ENCODE measurements around the gene HTT. TPM values are rescaled to one million over a fixed set of nuclear protein-coding genes. Genes with fewer than 3 reads are reported as not detected.
"Not testable (repeated sequence)": the region's sequence is repeated elsewhere in the genome, so short reads cannot be mapped to it uniquely, and the experiment has no call there.

The HTT gene
- polyA plus RNA-seq, 1 donor from 2014 or later, result 11.5 TPM

DNA sequence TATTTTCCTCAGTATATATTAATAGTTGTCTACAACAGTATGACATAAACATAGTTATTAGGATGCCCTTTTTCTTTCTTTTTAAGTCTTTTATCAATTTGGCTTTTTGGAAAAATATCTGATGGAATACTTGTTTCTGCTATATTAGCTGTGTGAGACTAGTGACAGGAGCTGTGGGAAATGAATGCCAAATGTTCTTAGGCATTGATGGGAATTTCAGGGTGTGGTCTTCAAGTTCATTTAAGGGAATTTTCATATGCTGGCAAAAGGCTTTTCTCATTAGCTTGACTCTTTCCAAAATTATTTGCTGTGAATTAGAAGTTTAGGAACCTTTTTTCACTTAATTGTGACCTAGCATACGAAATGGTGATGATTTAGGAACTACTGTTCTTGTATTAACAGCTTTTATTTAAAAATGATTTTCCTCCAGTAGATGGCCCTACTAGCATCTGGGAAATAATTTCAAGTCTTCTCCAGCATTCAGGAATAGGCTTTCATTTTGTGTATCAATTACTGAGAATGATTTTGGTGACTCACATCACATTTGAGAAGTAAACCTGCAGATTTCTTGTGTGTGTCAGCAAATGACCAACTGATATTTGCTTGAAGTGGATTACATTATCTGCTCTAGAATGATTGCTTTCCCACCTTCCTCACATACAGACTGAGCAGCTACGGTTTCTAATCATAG, 70.9 kb downstream of the HTT start:
- no peak overlapping the region for H2AFZ ChIP-seq (ENCODE audit: low read depth, low read length)
- H3K27me3 ChIP-seq (ENCODE audit: insufficient read depth, low read depth, low read length), result no peaks in the 10 kb centered on the region
- TF ChIP-seq EP300 (conservative IDR thresholded peaks at IDR 0.05; ENCODE audit: poor library complexity, severe bottlenecking) (no peak), SMC3 (conservative IDR thresholded peaks at IDR 0.05; ENCODE audit: poor library complexity) (peak; percentile 58), POLR2AphosphoS5 (IDR thresholded peaks at IDR 0.05) (no peak), MXI1 (conservative IDR thresholded peaks at IDR 0.05; ENCODE audit: poor library complexity, severe bottlenecking) (no peak), EZH2 (IDR thresholded peaks at IDR 0.05; ENCODE audit: borderline replicate concordance, insufficient read depth, low read length, poor library complexity, severe bottlenecking) (no peak), RAD21 (conservative IDR thresholded peaks at IDR 0.05) (peak; percentile 64), TAF1 (IDR thresholded peaks at IDR 0.05; ENCODE audit: low read depth) (no peak)
- TF ChIP-seq, protein P1, sequence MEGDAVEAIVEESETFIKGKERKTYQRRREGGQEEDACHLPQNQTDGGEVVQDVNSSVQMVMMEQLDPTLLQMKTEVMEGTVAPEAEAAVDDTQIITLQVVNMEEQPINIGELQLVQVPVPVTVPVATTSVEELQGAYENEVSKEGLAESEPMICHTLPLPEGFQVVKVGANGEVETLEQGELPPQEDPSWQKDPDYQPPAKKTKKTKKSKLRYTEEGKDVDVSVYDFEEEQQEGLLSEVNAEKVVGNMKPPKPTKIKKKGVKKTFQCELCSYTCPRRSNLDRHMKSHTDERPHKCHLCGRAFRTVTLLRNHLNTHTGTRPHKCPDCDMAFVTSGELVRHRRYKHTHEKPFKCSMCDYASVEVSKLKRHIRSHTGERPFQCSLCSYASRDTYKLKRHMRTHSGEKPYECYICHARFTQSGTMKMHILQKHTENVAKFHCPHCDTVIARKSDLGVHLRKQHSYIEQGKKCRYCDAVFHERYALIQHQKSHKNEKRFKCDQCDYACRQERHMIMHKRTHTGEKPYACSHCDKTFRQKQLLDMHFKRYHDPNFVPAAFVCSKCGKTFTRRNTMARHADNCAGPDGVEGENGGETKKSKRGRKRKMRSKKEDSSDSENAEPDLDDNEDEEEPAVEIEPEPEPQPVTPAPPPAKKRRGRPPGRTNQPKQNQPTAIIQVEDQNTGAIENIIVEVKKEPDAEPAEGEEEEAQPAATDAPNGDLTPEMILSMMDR (IDR thresholded peaks at IDR 0.05; ENCODE audit: poor library complexity, severe bottlenecking), result peak; percentile 63
- TF ChIP-seq, protein P2, sequence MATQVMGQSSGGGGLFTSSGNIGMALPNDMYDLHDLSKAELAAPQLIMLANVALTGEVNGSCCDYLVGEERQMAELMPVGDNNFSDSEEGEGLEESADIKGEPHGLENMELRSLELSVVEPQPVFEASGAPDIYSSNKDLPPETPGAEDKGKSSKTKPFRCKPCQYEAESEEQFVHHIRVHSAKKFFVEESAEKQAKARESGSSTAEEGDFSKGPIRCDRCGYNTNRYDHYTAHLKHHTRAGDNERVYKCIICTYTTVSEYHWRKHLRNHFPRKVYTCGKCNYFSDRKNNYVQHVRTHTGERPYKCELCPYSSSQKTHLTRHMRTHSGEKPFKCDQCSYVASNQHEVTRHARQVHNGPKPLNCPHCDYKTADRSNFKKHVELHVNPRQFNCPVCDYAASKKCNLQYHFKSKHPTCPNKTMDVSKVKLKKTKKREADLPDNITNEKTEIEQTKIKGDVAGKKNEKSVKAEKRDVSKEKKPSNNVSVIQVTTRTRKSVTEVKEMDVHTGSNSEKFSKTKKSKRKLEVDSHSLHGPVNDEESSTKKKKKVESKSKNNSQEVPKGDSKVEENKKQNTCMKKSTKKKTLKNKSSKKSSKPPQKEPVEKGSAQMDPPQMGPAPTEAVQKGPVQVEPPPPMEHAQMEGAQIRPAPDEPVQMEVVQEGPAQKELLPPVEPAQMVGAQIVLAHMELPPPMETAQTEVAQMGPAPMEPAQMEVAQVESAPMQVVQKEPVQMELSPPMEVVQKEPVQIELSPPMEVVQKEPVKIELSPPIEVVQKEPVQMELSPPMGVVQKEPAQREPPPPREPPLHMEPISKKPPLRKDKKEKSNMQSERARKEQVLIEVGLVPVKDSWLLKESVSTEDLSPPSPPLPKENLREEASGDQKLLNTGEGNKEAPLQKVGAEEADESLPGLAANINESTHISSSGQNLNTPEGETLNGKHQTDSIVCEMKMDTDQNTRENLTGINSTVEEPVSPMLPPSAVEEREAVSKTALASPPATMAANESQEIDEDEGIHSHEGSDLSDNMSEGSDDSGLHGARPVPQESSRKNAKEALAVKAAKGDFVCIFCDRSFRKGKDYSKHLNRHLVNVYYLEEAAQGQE (IDR thresholded peaks at IDR 0.05; ENCODE audit: borderline replicate concordance), result no peak

DNA sequence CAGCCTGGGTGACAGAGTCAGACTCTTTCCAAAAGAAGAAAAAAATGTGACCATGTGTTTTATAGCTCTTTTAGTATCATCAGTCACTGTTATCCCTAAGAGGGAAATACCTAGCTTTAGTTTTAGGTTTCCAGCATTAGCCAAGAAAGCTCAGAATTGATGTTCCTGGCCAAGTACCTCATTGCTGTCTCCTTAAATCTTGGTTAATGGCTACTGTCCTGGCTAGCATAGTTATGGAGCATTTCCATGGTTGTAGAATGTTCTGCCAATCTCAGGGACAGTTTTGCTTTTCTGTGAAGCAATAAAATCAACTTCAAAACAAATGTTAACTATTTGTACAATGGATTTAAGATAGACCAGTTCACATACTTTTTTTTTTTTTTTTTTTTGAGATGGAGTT, 74.4 kb downstream of the HTT start:
- no peak for TF ChIP-seq SMC3 (conservative IDR thresholded peaks at IDR 0.05; ENCODE audit: poor library complexity)
- TF ChIP-seq, protein P2 (IDR thresholded peaks at IDR 0.05; ENCODE audit: borderline replicate concordance), result no peak
- no peak for TF ChIP-seq MXI1 (conservative IDR thresholded peaks at IDR 0.05; ENCODE audit: poor library complexity, severe bottlenecking)
- no peak for TF ChIP-seq EP300 (conservative IDR thresholded peaks at IDR 0.05; ENCODE audit: poor library complexity, severe bottlenecking)
- no peak for TF ChIP-seq EZH2 (IDR thresholded peaks at IDR 0.05; ENCODE audit: borderline replicate concordance, insufficient read depth, low read length, poor library complexity, severe bottlenecking)
- TF ChIP-seq, protein P1 (IDR thresholded peaks at IDR 0.05; ENCODE audit: poor library complexity, severe bottlenecking), result no peak
- TF ChIP-seq RAD21 (conservative IDR thresholded peaks at IDR 0.05), result no peak
- TF ChIP-seq TAF1 (IDR thresholded peaks at IDR 0.05; ENCODE audit: low read depth), result no peak
- TF ChIP-seq POLR2AphosphoS5 (IDR thresholded peaks at IDR 0.05), result no peak
- no peak overlapping the region for H3K9ac ChIP-seq (ENCODE audit: low read length)
- H3K36me3 ChIP-seq (ENCODE audit: insufficient read depth, low read length), result peaks cover 8% of the 10 kb centered on the region
- H2AFZ ChIP-seq (ENCODE audit: low read depth, low read length), result no peak overlapping the region
- H3K4me2 ChIP-seq (ENCODE audit: low read length), result no peak overlapping the region
- no peaks in the 10 kb centered on the region for H3K9me3 ChIP-seq (ENCODE audit: low read length)
- H3K27ac ChIP-seq (ENCODE audit: low read length), result no peak overlapping the region
- no peaks in the 10 kb centered on the region for H3K27me3 ChIP-seq (ENCODE audit: insufficient read depth, low read depth, low read length)
- no peaks in the 10 kb centered on the region for H3F3A ChIP-seq (ENCODE audit: insufficient read depth, low read length, poor library complexity, severe bottlenecking)
- no peaks in the 10 kb centered on the region for H3K9me2 ChIP-seq (ENCODE audit: insufficient read depth, low read length)
- no peak overlapping the region for H3K4me3 ChIP-seq (ENCODE audit: low read length)
- no peaks in the 10 kb centered on the region for H3K79me2 ChIP-seq (replicated peaks; ENCODE audit: insufficient read depth, low read length)
- H4K20me1 ChIP-seq (ENCODE audit: insufficient read depth), result no peaks in the 10 kb centered on the region

More for the DNA sequence above, 70.9 kb downstream of the HTT start:
- Histone ChIP-seq H3K4me2 (ENCODE audit: low read length) (no peak overlapping the region), H3K27ac (ENCODE audit: low read length) (no peak overlapping the region), H4K20me1 (ENCODE audit: insufficient read depth) (no peaks in the 10 kb centered on the region), H3K9ac (ENCODE audit: low read length) (no peak overlapping the region), H3F3A (ENCODE audit: insufficient read depth, low read length, poor library complexity, severe bottlenecking) (no peaks in the 10 kb centered on the region), H3K79me2 (replicated peaks; ENCODE audit: insufficient read depth, low read length) (no peaks in the 10 kb centered on the region), H3K9me2 (ENCODE audit: insufficient read depth, low read length) (no peaks in the 10 kb centered on the region), H3K9me3 (ENCODE audit: low read length) (no peaks in the 10 kb centered on the region), H3K36me3 (ENCODE audit: insufficient read depth, low read length) (peaks cover 12% of the 10 kb centered on the region), H3K4me3 (ENCODE audit: low read length) (no peak overlapping the region)

DNA sequence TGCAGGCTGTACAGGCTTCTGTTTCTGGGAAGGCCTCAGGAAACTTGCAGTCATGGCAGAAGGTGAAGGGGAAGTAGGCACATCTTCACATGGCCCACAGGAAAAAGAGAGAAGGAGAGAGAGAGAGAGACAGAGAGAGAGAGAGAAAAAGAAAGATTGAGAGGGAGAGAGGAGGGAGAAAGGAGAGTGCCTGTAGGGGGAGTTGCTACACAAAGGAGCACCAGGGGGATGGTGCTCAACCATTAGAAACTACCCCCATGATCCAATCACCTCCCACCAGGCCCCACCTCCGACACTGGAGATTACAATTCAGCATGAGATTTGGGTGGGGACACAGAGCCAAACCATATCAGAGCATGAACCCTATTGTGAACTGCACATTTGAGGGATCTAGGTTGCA, 76.8 kb downstream of the HTT start:
- not testable (repeated sequence) for H3K4me3 ChIP-seq (ENCODE audit: low read length); H3K4me2 ChIP-seq (ENCODE audit: low read length); H3K9ac ChIP-seq (ENCODE audit: low read length); H3F3A ChIP-seq (ENCODE audit: insufficient read depth, low read length, poor library complexity, severe bottlenecking); H3K27ac ChIP-seq (ENCODE audit: low read length); H4K20me1 ChIP-seq (ENCODE audit: insufficient read depth); H3K27me3 ChIP-seq (ENCODE audit: insufficient read depth, low read depth, low read length); H2AFZ ChIP-seq (ENCODE audit: low read depth, low read length); H3K9me2 ChIP-seq (ENCODE audit: insufficient read depth, low read length); H3K36me3 ChIP-seq (ENCODE audit: insufficient read depth, low read length); H3K9me3 ChIP-seq (ENCODE audit: low read length); H3K79me2 ChIP-seq (replicated peaks; ENCODE audit: insufficient read depth, low read length)
